ENCODE data around the gene TPRA1.

Gene TPRA1

GRCh38 chr3:127541320-127541719 lies 49.2 kb downstream of the TPRA1 start:
- Histone ChIP-seq H3K9ac (ENCODE audit: low read length in 5 of 5) (no peak overlapping the region), H3K36me3 (ENCODE audit: control insufficient read depth in 5 of 5, insufficient read depth in 5 of 5, low read length in 5 of 5) (no peaks in the 10 kb centered on the region), H3K4me3 (ENCODE audit: low read depth in 1 of 5, low read length in 5 of 5) (no peak overlapping the region), H3K27ac (ENCODE audit: low read depth, low read length) (no peak overlapping the region), H3K27me3 (ENCODE audit: control insufficient read depth in 5 of 5, insufficient read depth in 4 of 5, low read length in 5 of 5) (peaks cover 0 to 8% (median 0%) of the 10 kb centered on the region in 5 donors), H3K4me1 (ENCODE audit: control insufficient read depth in 5 of 5, insufficient read depth in 5 of 5, low read length in 5 of 5) (no peaks in the 10 kb centered on the region), H3K9me3 (ENCODE audit: control insufficient read depth in 5 of 5, low read length in 5 of 5) (no peaks in the 10 kb centered on the region)

- H3K4me3 ChIP-seq (ENCODE audit: low read depth in 1 of 5, low read length in 5 of 5) = no peak overlapping the region
- no peak overlapping the region for H3K9ac ChIP-seq (ENCODE audit: low read length in 5 of 5)
These were observed 51.0 kb downstream of the TPRA1 start for GRCh38 chr3:127539366-127540060.

GRCh38 chr3:127538569-127538968 lies 52.0 kb downstream of the TPRA1 start:
- Histone ChIP-seq H3K9ac (ENCODE audit: low read length in 5 of 5) (no peak overlapping the region), H3K27me3 (ENCODE audit: control insufficient read depth in 5 of 5, insufficient read depth in 4 of 5, low read length in 5 of 5) (peaks cover 0 to 6% (median 3%) of the 10 kb centered on the region in 5 donors), H3K4me1 (ENCODE audit: control insufficient read depth in 5 of 5, insufficient read depth in 5 of 5, low read length in 5 of 5) (no peaks in the 10 kb centered on the region), H3K27ac (ENCODE audit: low read depth, low read length) (no peak overlapping the region), H3K4me3 (ENCODE audit: low read depth in 1 of 5, low read length in 5 of 5) (no peak overlapping the region), H3K36me3 (ENCODE audit: control insufficient read depth in 5 of 5, insufficient read depth in 5 of 5, low read length in 5 of 5) (no peaks in the 10 kb centered on the region), H3K9me3 (ENCODE audit: control insufficient read depth in 5 of 5, low read length in 5 of 5) (no peaks in the 10 kb centered on the region)

More at GRCh38 chr3:127539366-127540060, 51.0 kb downstream of the TPRA1 start:
- H3K4me1 ChIP-seq (ENCODE audit: control insufficient read depth in 5 of 5, insufficient read depth in 5 of 5, low read length in 5 of 5) = no peaks in the 10 kb centered on the region
- H3K9me3 ChIP-seq (ENCODE audit: control insufficient read depth in 5 of 5, low read length in 5 of 5) = no peaks in the 10 kb centered on the region
- H3K27me3 ChIP-seq (ENCODE audit: control insufficient read depth in 5 of 5, insufficient read depth in 4 of 5, low read length in 5 of 5) = peaks cover 0 to 8% (median 3%) of the 10 kb centered on the region in 5 donors
- no peaks in the 10 kb centered on the region for H3K36me3 ChIP-seq (ENCODE audit: control insufficient read depth in 5 of 5, insufficient read depth in 5 of 5, low read length in 5 of 5)
- no peak overlapping the region for H3K27ac ChIP-seq (ENCODE audit: low read depth, low read length)

GRCh38 chr3:127536830-127537812 lies 53.4 kb downstream of the TPRA1 start:
- Histone ChIP-seq H3K9me3 (ENCODE audit: control insufficient read depth in 5 of 5, low read length in 5 of 5) (no peaks in the 10 kb centered on the region), H3K27me3 (ENCODE audit: control insufficient read depth in 5 of 5, insufficient read depth in 4 of 5, low read length in 5 of 5) (peaks cover 0 to 5% (median 3%) of the 10 kb centered on the region in 5 donors), H3K4me1 (ENCODE audit: control insufficient read depth in 5 of 5, insufficient read depth in 5 of 5, low read length in 5 of 5) (no peaks in the 10 kb centered on the region), H3K4me3 (ENCODE audit: low read depth in 1 of 5, low read length in 5 of 5) (no peak overlapping the region), H3K27ac (ENCODE audit: low read depth, low read length) (no peak overlapping the region), H3K36me3 (ENCODE audit: control insufficient read depth in 5 of 5, insufficient read depth in 5 of 5, low read length in 5 of 5) (no peaks in the 10 kb centered on the region), H3K9ac (ENCODE audit: low read length in 5 of 5) (no peak overlapping the region)

- Histone ChIP-seq H3K27me3 (ENCODE audit: control insufficient read depth in 5 of 5, insufficient read depth in 4 of 5, low read length in 5 of 5) (peaks cover 0 to 5% (median 3%) of the 10 kb centered on the region in 5 donors), H3K36me3 (ENCODE audit: control insufficient read depth in 5 of 5, insufficient read depth in 5 of 5, low read length in 5 of 5) (no peaks in the 10 kb centered on the region), H3K4me1 (ENCODE audit: control insufficient read depth in 5 of 5, insufficient read depth in 5 of 5, low read length in 5 of 5) (no peaks in the 10 kb centered on the region), H3K27ac (ENCODE audit: low read depth, low read length) (no peak overlapping the region), H3K4me3 (ENCODE audit: low read depth in 1 of 5, low read length in 5 of 5) (no peak overlapping the region), H3K9me3 (ENCODE audit: control insufficient read depth in 5 of 5, low read length in 5 of 5) (no peaks in the 10 kb centered on the region), H3K9ac (ENCODE audit: low read length in 5 of 5) (no peak overlapping the region)
These were observed 54.4 kb downstream of the TPRA1 start for GRCh38 chr3:127535901-127536829.

- Histone ChIP-seq H3K9me3 (ENCODE audit: control insufficient read depth in 5 of 5, low read length in 5 of 5) (no peaks in the 10 kb centered on the region), H3K36me3 (ENCODE audit: control insufficient read depth in 5 of 5, insufficient read depth in 5 of 5, low read length in 5 of 5) (no peaks in the 10 kb centered on the region), H3K4me3 (ENCODE audit: low read depth in 1 of 5, low read length in 5 of 5) (no peak overlapping the region), H3K9ac (ENCODE audit: low read length in 5 of 5) (no peak overlapping the region), H3K27ac (ENCODE audit: low read depth, low read length) (no peak overlapping the region), H3K27me3 (ENCODE audit: control insufficient read depth in 5 of 5, insufficient read depth in 4 of 5, low read length in 5 of 5) (peaks cover 0 to 5% (median 3%) of the 10 kb centered on the region in 5 donors), H3K4me1 (ENCODE audit: control insufficient read depth in 5 of 5, insufficient read depth in 5 of 5, low read length in 5 of 5) (no peaks in the 10 kb centered on the region)
These were observed 55.3 kb downstream of the TPRA1 start for GRCh38 chr3:127535106-127535785.

- peaks cover 0 to 5% (median 3%) of the 10 kb centered on the region in 5 donors for H3K27me3 ChIP-seq (ENCODE audit: control insufficient read depth in 5 of 5, insufficient read depth in 4 of 5, low read length in 5 of 5)
- H3K36me3 ChIP-seq (ENCODE audit: control insufficient read depth in 5 of 5, insufficient read depth in 5 of 5, low read length in 5 of 5) = no peaks in the 10 kb centered on the region
- no peak overlapping the region for H3K27ac ChIP-seq (ENCODE audit: low read depth, low read length)
- no peak overlapping the region for H3K9ac ChIP-seq (ENCODE audit: low read length in 5 of 5)
- H3K4me1 ChIP-seq (ENCODE audit: control insufficient read depth in 5 of 5, insufficient read depth in 5 of 5, low read length in 5 of 5) = no peaks in the 10 kb centered on the region
- no peaks in the 10 kb centered on the region for H3K9me3 ChIP-seq (ENCODE audit: control insufficient read depth in 5 of 5, low read length in 5 of 5)
- H3K4me3 ChIP-seq (ENCODE audit: low read depth in 1 of 5, low read length in 5 of 5) = no peak overlapping the region
These were observed 56.0 kb downstream of the TPRA1 start for GRCh38 chr3:127534564-127534963.

- H3K4me1 ChIP-seq (ENCODE audit: control insufficient read depth in 5 of 5, insufficient read depth in 5 of 5, low read length in 5 of 5) = peaks cover 0 to 3% (median 0%) of the 10 kb centered on the region in 5 donors
- H3K4me3 ChIP-seq (ENCODE audit: low read depth in 1 of 5, low read length in 5 of 5) = no peak overlapping the region
- peaks cover 0 to 5% (median 3%) of the 10 kb centered on the region in 5 donors for H3K27me3 ChIP-seq (ENCODE audit: control insufficient read depth in 5 of 5, insufficient read depth in 4 of 5, low read length in 5 of 5)
- H3K9ac ChIP-seq (ENCODE audit: low read length in 5 of 5) = no peak overlapping the region
- H3K36me3 ChIP-seq (ENCODE audit: control insufficient read depth in 5 of 5, insufficient read depth in 5 of 5, low read length in 5 of 5) = no peaks in the 10 kb centered on the region
- H3K27ac ChIP-seq (ENCODE audit: low read depth, low read length) = no peak overlapping the region
- H3K9me3 ChIP-seq (ENCODE audit: control insufficient read depth in 5 of 5, low read length in 5 of 5) = no peaks in the 10 kb centered on the region
These were observed 56.4 kb downstream of the TPRA1 start for GRCh38 chr3:127534161-127534451.

GRCh38 chr3:127532561-127533203 lies 57.9 kb downstream of the TPRA1 start:
- Histone ChIP-seq H3K4me1 (ENCODE audit: control insufficient read depth in 5 of 5, insufficient read depth in 5 of 5, low read length in 5 of 5) (peaks cover 0 to 3% (median 0%) of the 10 kb centered on the region in 5 donors), H3K27me3 (ENCODE audit: control insufficient read depth in 5 of 5, insufficient read depth in 4 of 5, low read length in 5 of 5) (peaks cover 0 to 5% (median 0%) of the 10 kb centered on the region in 5 donors), H3K9me3 (ENCODE audit: control insufficient read depth in 5 of 5, low read length in 5 of 5) (peaks cover 0 to 5% (median 4%) of the 10 kb centered on the region in 5 donors), H3K4me3 (ENCODE audit: low read depth in 1 of 5, low read length in 5 of 5) (no peak overlapping the region), H3K9ac (ENCODE audit: low read length in 5 of 5) (no peak overlapping the region), H3K36me3 (ENCODE audit: control insufficient read depth in 5 of 5, insufficient read depth in 5 of 5, low read length in 5 of 5) (no peaks in the 10 kb centered on the region), H3K27ac (ENCODE audit: low read depth, low read length) (no peak overlapping the region)

Measured in subcutaneous abdominal adipose tissue (tissue), 5 donors.